Large intestine (tissue), 3 donors: ENCODE measurements around the gene ZFHX3. TPM values are rescaled to one million over a fixed set of nuclear protein-coding genes. Genes with fewer than 3 reads are reported as not detected.

Experiments used
- DNase-seq, 2 donors: peaks; one replicate each; pipeline versions ENCODE4 v3.0.0 to v3.0.0-alpha.2; 2013
- H3K27ac ChIP-seq: one replicate; pipeline ENCODE4 v1.5.1; 2013; ENCODE audit warnings: low read length
- H3K27me3 ChIP-seq: 2 replicates; pipeline ENCODE4 v1.6.1; 2013; ENCODE audit warnings: low read length; ENCODE audit not compliant: control insufficient read depth, insufficient read depth
- H3K36me3 ChIP-seq: 2 replicates; pipeline ENCODE4 v1.6.1; 2013; ENCODE audit warnings: low read length; ENCODE audit not compliant: control insufficient read depth, insufficient read depth
- H3K4me1 ChIP-seq: one replicate; pipeline ENCODE4 v1.6.1; 2013; ENCODE audit warnings: low read length; ENCODE audit not compliant: control insufficient read depth, insufficient read depth
- H3K4me3 ChIP-seq: one replicate; pipeline ENCODE4 v1.5.1; 2013; ENCODE audit warnings: low read length
- H3K9me3 ChIP-seq: one replicate; pipeline ENCODE4 v1.6.1; 2013; ENCODE audit warnings: mild to moderate bottlenecking, low read depth, low read length, moderate library complexity; ENCODE audit not compliant: control insufficient read depth
- WGBS: methylation state at CpG from one replicate; pipeline ENCODE4 v1.1.5; 2013; ENCODE audit warnings: low lambda C conversion rate; ENCODE audit not compliant: insufficient coverage; 5-methylcytosine and 5-hydroxymethylcytosine counted together
- polyA plus RNA-seq: library from polyadenylated mRNA; unstranded; fragments of 120-200 nt; gene quantifications from one replicate; pipeline ENCODE4 v1.2.1, GENCODE V29; 2013

ZFHX3 gene
- polyA plus RNA-seq, 1 donor: 10.5 TPM

- H3K36me3 ChIP-seq: no peaks in the 10 kb centered on the region
- H3K4me1 ChIP-seq: peaks cover 11% of the 10 kb centered on the region
- WGBS: 100% methylated on average over 2 of the region's 7 CpGs
- no peaks in the 10 kb centered on the region for H3K9me3 ChIP-seq
- H3K27me3 ChIP-seq: no peaks in the 10 kb centered on the region
- H3K4me3 ChIP-seq: no peak overlapping the region
- DNase-seq: no peak
- no peak overlapping the region for H3K27ac ChIP-seq
These were observed 74.9 kb downstream of the ZFHX3 start for GRCh38 chr16:72972878-72973571.

DNA sequence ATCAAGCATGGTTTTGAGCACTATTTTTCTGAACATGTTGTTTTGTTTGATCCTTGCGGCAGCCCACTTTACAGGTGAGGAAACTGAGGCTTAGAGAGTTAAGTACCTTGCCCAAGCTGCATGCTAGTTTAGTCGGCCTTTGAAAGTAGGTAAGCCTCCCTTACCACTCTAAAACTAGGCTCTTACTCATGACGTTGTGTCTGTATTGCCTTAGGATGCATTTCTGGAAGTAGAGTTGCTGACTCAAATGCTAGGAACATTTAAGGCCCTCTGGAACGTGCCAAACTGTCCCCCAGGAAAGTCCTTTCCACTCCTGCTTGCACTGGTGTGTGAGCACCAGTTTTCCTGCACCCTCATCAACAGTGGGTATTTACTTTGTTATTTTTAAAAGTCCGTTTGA, 76.6 kb downstream of the ZFHX3 start:
- H3K27me3 ChIP-seq: no peaks in the 10 kb centered on the region
- no peaks in the 10 kb centered on the region for H3K9me3 ChIP-seq
- WGBS: 80% methylated on average over 1 of the region's 5 CpGs
- H3K4me3 ChIP-seq: no peak overlapping the region
- no peak for DNase-seq
- no peak overlapping the region for H3K27ac ChIP-seq
- peaks cover 4% of the 10 kb centered on the region for H3K4me1 ChIP-seq
- H3K36me3 ChIP-seq: no peaks in the 10 kb centered on the region

DNA sequence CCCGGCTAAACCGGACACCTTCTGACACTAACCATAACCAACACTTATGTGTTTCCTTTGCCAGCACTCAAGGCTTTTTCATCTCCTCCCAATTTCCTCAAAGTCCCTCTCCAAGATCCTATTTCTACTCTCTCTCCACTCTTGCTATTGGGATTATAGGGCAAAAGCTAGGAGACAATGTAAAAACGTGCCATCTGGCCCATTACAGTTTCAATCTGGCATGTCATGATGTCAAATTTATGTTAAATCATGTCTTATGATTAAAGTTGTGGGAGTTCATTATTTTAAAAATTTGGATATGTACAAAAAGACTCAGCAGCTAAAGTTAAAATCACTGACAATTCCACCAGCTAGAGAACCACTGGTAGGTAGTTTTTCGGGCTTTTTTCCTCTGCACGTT, 77.3 kb downstream of the ZFHX3 start:
- H3K4me3 ChIP-seq: no peak overlapping the region
- H3K9me3 ChIP-seq: no peaks in the 10 kb centered on the region
- H3K27me3 ChIP-seq: no peaks in the 10 kb centered on the region
- no peak overlapping the region for H3K27ac ChIP-seq
- H3K36me3 ChIP-seq: no peaks in the 10 kb centered on the region
- WGBS: 100% methylated on average over 2 of the region's 5 CpGs
- DNase-seq: no peak
- H3K4me1 ChIP-seq: no peaks in the 10 kb centered on the region

GRCh38 chr16:72969812-72970211, 78.1 kb downstream of the ZFHX3 start:
- Histone ChIP-seq H3K27ac (no peak overlapping the region), H3K36me3 (no peaks in the 10 kb centered on the region), H3K9me3 (no peaks in the 10 kb centered on the region), H3K4me1 (no peaks in the 10 kb centered on the region), H3K4me3 (no peak overlapping the region), H3K27me3 (no peaks in the 10 kb centered on the region)
- WGBS: no CpG with 5 or more reads among the region's 9 CpGs
- no peak for DNase-seq

DNA sequence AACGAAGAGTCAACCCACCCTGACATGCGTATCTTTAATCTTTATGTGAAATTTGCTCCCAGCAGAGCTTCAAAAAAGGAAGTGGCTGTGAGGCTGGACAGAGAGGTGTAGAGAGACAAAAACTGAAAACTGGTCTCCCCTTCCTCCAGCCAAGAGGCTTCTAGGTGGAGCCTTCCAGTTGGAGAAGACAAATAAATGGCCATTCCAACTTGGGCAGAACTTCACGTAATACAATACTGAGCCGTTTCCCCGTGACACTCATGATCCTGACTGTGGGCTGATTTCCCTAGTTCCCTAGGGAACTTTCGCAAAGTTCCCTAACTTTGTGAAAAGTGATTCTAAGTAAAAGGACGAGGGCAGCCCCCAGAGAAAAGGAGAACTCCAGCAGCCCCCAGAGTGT, 78.8 kb downstream of the ZFHX3 start:
- WGBS: 100% methylated on average over 1 of the region's 7 CpGs
- no peaks in the 10 kb centered on the region for H3K36me3 ChIP-seq
- H3K9me3 ChIP-seq: no peaks in the 10 kb centered on the region
- DNase-seq: no peak
- no peaks in the 10 kb centered on the region for H3K4me1 ChIP-seq
- no peak overlapping the region for H3K27ac ChIP-seq
- H3K27me3 ChIP-seq: no peaks in the 10 kb centered on the region
- H3K4me3 ChIP-seq: no peak overlapping the region

DNA sequence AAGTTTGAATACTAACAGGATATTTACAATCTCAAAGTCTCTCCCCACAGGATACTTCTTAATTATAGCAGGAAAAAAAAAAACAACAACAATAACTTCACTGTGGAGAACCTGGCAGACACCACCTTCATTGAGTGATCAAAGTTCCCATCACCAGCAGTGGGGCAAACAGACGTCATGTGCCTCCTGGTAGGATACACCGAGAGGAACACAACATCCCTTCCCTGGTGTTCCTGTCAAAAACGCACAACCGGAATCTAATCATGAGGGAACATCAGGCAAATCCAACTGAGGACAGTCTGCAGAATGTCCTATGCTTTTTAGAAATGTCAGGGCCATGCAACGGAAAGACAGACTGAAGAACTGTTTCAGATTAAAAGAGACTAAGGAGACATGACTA, 80.0 kb downstream of the ZFHX3 start:
- Histone ChIP-seq H3K4me1 (no peaks in the 10 kb centered on the region), H3K4me3 (no peak overlapping the region), H3K27me3 (no peaks in the 10 kb centered on the region), H3K36me3 (no peaks in the 10 kb centered on the region), H3K27ac (no peak overlapping the region), H3K9me3 (no peaks in the 10 kb centered on the region)
- 100% methylated on average over 2 of the region's 5 CpGs for WGBS
- no peak for DNase-seq

GRCh38 chr16:72963533-72964315, 84.2 kb downstream of the ZFHX3 start:
- H3K36me3 ChIP-seq: peaks cover 13% of the 10 kb centered on the region
- no peaks in the 10 kb centered on the region for H3K27me3 ChIP-seq
- no peak overlapping the region for H3K27ac ChIP-seq
- 79% methylated on average over 2 of the region's 10 CpGs for WGBS
- peaks cover 7% of the 10 kb centered on the region for H3K4me1 ChIP-seq
- no peak overlapping the region for H3K4me3 ChIP-seq
- peaks cover 6% of the 10 kb centered on the region for H3K9me3 ChIP-seq
- DNase-seq: no peak

DNA sequence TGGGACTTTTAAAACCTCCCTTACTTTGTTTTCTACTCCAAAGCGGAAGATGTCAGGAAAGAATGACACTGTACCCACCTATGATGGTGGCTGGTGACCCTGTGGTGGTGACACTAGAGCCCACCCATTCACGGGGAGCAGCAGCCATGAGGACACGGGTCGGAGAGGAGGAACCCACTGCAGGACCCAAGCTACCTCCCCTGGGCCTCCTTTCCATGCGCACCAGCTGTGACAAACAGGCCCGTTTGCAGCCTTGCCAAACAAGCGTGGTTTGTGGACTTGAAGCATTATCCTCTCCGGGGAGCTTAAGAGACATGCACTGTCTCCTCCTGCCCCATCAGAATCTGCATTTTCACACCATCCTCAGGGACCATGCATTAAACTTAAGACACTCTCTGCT, 85.6 kb downstream of the ZFHX3 start:
- DNase-seq: no peak
- H3K4me1 ChIP-seq: peaks cover 7% of the 10 kb centered on the region
- no CpG with 5 or more reads among the region's 8 CpGs for WGBS
- H3K9me3 ChIP-seq: peaks cover 8% of the 10 kb centered on the region
- no peaks in the 10 kb centered on the region for H3K27me3 ChIP-seq
- H3K4me3 ChIP-seq: no peak overlapping the region
- H3K27ac ChIP-seq: no peak overlapping the region
- peaks cover 24% of the 10 kb centered on the region for H3K36me3 ChIP-seq

DNA sequence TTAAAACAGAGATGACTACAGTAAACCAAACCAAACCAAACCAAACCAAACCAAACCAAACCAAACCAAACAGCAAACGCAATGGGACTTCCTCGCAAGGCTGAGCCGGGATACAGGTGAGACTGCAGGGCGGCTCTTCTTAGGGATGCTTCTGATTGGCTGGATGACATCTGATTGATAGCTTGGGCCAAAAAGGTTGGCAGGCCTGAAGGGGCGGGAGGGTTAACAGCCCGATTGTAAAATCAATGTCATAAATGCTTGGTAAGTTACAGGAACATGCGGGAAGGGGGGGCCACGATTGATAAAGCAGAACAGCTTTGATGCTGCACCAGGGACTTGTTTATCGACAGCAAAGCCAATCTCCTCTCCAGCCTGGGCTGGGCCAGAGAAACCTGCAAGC, 86.1 kb downstream of the ZFHX3 start:
- H3K4me3 ChIP-seq: no peak overlapping the region
- H3K36me3 ChIP-seq: peaks cover 28% of the 10 kb centered on the region
- peaks cover 9% of the 10 kb centered on the region for H3K9me3 ChIP-seq
- no peak overlapping the region for H3K27ac ChIP-seq
- WGBS: no CpG with 5 or more reads among the region's 9 CpGs
- H3K27me3 ChIP-seq: no peaks in the 10 kb centered on the region
- no peak for DNase-seq
- peaks cover 7% of the 10 kb centered on the region for H3K4me1 ChIP-seq

DNA sequence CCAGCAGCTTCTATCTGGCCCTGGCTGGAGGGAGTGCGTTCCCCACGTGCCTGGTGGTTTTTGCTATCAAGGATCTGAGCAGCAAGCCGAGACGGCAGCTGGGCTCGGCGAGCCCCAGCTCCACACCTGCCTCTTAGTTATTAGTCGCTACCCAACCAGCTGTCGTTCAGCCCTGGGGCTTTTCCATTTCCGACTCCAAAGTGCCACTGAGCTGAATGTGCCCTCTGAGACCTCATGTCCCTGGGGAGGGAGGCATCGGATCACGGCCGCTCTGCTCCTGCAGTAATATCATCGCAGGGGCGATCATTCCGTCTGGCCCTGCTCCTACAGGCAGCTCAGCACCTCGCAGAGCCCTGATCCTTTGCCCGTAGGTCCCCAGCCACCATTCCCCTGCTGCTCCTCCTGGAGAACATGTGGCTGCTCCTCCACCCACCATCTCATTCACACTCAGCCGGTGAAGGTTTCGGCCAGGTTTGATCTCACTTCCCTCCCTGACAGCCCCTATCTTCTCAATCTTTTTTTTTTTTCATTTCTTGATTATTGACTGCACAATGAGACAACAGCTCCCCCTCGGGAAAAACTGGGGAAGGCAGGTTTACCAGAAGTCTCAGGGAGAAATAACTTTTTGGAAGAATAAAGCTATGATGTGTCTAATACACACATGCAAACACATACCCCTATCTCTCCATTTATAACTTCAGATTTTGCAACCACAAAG, 86.7 kb downstream of the ZFHX3 start:
- peak in 1 of 2 donors; percentile 46 for DNase-seq
- H3K27ac ChIP-seq: no peak overlapping the region
- no peak overlapping the region for H3K4me3 ChIP-seq
- H3K27me3 ChIP-seq: no peaks in the 10 kb centered on the region
- H3K9me3 ChIP-seq: peaks cover 9% of the 10 kb centered on the region
- H3K4me1 ChIP-seq: peaks cover 7% of the 10 kb centered on the region
- no CpG with 5 or more reads among the region's 20 CpGs for WGBS
- H3K36me3 ChIP-seq: peaks cover 29% of the 10 kb centered on the region
